DMS114 treated with DMSO at 0.1 percent for 48 hours (cell line): ENCODE data around the gene SOX12.
"Not testable (repeated sequence)": the region's sequence is repeated elsewhere in the genome, so short reads cannot be mapped to it uniquely, and the experiment has no call there.

ENCODE experiments used
- DNase-seq: peaks from one replicate; lab custom pipeline; 2025; ENCODE audit not compliant: unreplicated experiment; lab: John Stamatoyannopoulos, UW

SOX12 gene

GRCh38 chr20:328027-328974 lies 2.9 kb downstream of the SOX12 start:
- no peak for DNase-seq

- DNase-seq = no peak
These were observed 3.8 kb downstream of the SOX12 start for GRCh38 chr20:328975-329695.

- no peak for DNase-seq
These were observed 4.5 kb downstream of the SOX12 start for GRCh38 chr20:329851-330232.

GRCh38 chr20:330233-331149 lies 5.1 kb downstream of the SOX12 start:
- peak; percentile 62 for DNase-seq

- DNase-seq = no peak
These were observed 9.2 kb downstream of the SOX12 start for GRCh38 chr20:334578-334977.

GRCh38 chr20:336040-336439 lies 10.7 kb downstream of the SOX12 start:
- DNase-seq = not testable (repeated sequence)

GRCh38 chr20:341682-342081 lies 16.3 kb downstream of the SOX12 start:
- no peak for DNase-seq

- no peak for DNase-seq
These were observed 17.8 kb downstream of the SOX12 start for GRCh38 chr20:343107-343506.

- no peak for DNase-seq
These were observed 20.8 kb downstream of the SOX12 start for GRCh38 chr20:346033-346639.

GRCh38 chr20:346640-347316 lies 21.4 kb downstream of the SOX12 start, which contains the start of gene NRSN2:
Gene NRSN2 (plus strand): TSS chr20:347111. CDS start chr20:349644, 2,533 bp downstream.
- DNase-seq = peak; percentile 31

- DNase-seq = no peak
These were observed 21.9 kb downstream of the SOX12 start for GRCh38 chr20:347317-347639.

GRCh38 chr20:347640-348484 lies 22.5 kb downstream of the SOX12 start:
- peak; percentile 93 for DNase-seq

- no peak for DNase-seq
These were observed 23.9 kb downstream of the SOX12 start for GRCh38 chr20:348972-349841.

GRCh38 chr20:353166-353565 lies 27.8 kb downstream of the SOX12 start:
- no peak for DNase-seq

- peak; percentile 69 for DNase-seq
These were observed 29.1 kb downstream of the SOX12 start for GRCh38 chr20:354298-354977.

- not testable (repeated sequence) for DNase-seq
These were observed 30.8 kb downstream of the SOX12 start for GRCh38 chr20:356154-356553.

- no peak for DNase-seq
These were observed 31.4 kb downstream of the SOX12 start for GRCh38 chr20:356745-357144.
